GM23338 (cell line): ENCODE measurements around the gene USP1. TPM values are rescaled to one million over a fixed set of nuclear protein-coding genes. Genes with fewer than 3 reads are reported as not detected.

Experiments used
- ATAC-seq: fragments of 200-7000 bp; cut with Tn5 transposase; 3 replicates; pipeline ENCODE4 v1.9.1; 2020
- DNase-seq: peaks from one replicate; pipeline ENCODE4 v3.0.0-alpha.2; 2015; ENCODE audit warnings: low spot score
- H2AFZ ChIP-seq: fragments of 200-600 bp; sonication (generic); 2 replicates; pipeline ENCODE4 v1.8.0; 2016; ENCODE audit warnings: antibody characterized with exemption, mild to moderate bottlenecking, moderate library complexity
- H3F3A ChIP-seq: fragments of 200-600 bp; sonication (generic); replicated peaks from 2 replicates; pipeline ENCODE4 v1.8.0; 2017; ENCODE audit warnings: antibody characterized with exemption, mixed run types, low read depth
- H3K27ac ChIP-seq: fragments of 200-600 bp; sonication (generic); 2 replicates; pipeline ENCODE4 v1.6.1; 2016; ENCODE audit warnings: low read depth
- H3K27me3 ChIP-seq: fragments of 200-600 bp; sonication (generic); 2 replicates; pipeline ENCODE4 v1.8.0; 2016; ENCODE audit warnings: mild to moderate bottlenecking, mixed run types, moderate library complexity; ENCODE audit not compliant: insufficient read depth
- H3K36me3 ChIP-seq: fragments of 200-600 bp; sonication (generic); 2 replicates; pipeline ENCODE4 v1.8.0; 2016; ENCODE audit warnings: mild to moderate bottlenecking; ENCODE audit not compliant: insufficient read depth
- H3K4me1 ChIP-seq: fragments of 200-600 bp; sonication (generic); 2 replicates; pipeline ENCODE4 v1.8.0; 2016; ENCODE audit warnings: mild to moderate bottlenecking, moderate library complexity; ENCODE audit not compliant: insufficient read depth
- H3K4me2 ChIP-seq: fragments of 200-600 bp; sonication (generic); 2 replicates; pipeline ENCODE4 v1.7.1; 2017; ENCODE audit warnings: mixed run types
- H3K4me3 ChIP-seq: fragments of 200-600 bp; sonication (generic); 2 replicates; pipeline ENCODE4 v1.6.1; 2016; ENCODE audit warnings: mixed run types
- H3K79me2 ChIP-seq: fragments of 200-600 bp; sonication (generic); replicated peaks from 2 replicates; pipeline ENCODE4 v1.8.0; 2017; ENCODE audit warnings: mild to moderate bottlenecking; ENCODE audit not compliant: insufficient read depth
- H3K9me2 ChIP-seq: fragments of 200-600 bp; sonication (generic); 2 replicates; pipeline ENCODE4 v1.8.0; 2017; ENCODE audit not compliant: insufficient read depth
- H4K20me1 ChIP-seq: fragments of 200-600 bp; sonication (generic); replicated peaks from 2 replicates; pipeline ENCODE4 v1.8.0; 2017; ENCODE audit warnings: mild to moderate bottlenecking; ENCODE audit not compliant: insufficient read depth
- H3K27ac Mint-ChIP-seq: 2 replicates; pipeline ENCODE4 v1.8.0; 2020; ENCODE audit warnings: inconsistent platforms, mild to moderate bottlenecking, moderate library complexity, mixed read lengths
- H3K27me3 Mint-ChIP-seq: 3 replicates; pipeline ENCODE4 v1.8.0; 2022; ENCODE audit warnings: low read depth, mild to moderate bottlenecking, moderate library complexity, mixed read lengths, inconsistent platforms; ENCODE audit not compliant: insufficient read depth, poor library complexity
- H3K36me3 Mint-ChIP-seq: 3 replicates; pipeline ENCODE4 v1.8.0; 2021; ENCODE audit warnings: low read depth, mild to moderate bottlenecking, inconsistent platforms, moderate library complexity, mixed read lengths
- H3K4me1 Mint-ChIP-seq: 3 replicates; pipeline ENCODE4 v1.8.0; 2020; ENCODE audit warnings: mild to moderate bottlenecking, inconsistent platforms, mixed read lengths
- H3K4me3 Mint-ChIP-seq: 3 replicates; pipeline ENCODE4 v1.8.0; 2021; ENCODE audit warnings: moderate library complexity, mild to moderate bottlenecking, inconsistent platforms, mixed read lengths
- H3K9me3 Mint-ChIP-seq: 3 replicates; pipeline ENCODE4 v1.8.0; 2020; ENCODE audit warnings: moderate library complexity, mild to moderate bottlenecking, inconsistent platforms, mixed read lengths
- CREB1 ChIP-seq: fragments of 250-450 bp; sonication (Bioruptor Pico); IDR thresholded peaks from 2 replicates; pipeline ENCODE4 v1.5.0; 2020; ENCODE audit warnings: low read depth, mild to moderate bottlenecking, moderate library complexity
- CTCF ChIP-seq, 2 experiments: fragments of 200-600 bp in 1 of 2; sonication (generic) in 1 of 2; conservative IDR thresholded peaks; 2 replicates each; pipeline versions ENCODE4 v1.5.1 to v1.6.1; 2016 to 2017; ENCODE audit warnings: antibody characterized with exemption in 2 of 2, low read depth in 2 of 2, mild to moderate bottlenecking in 2 of 2, moderate library complexity in 1 of 2
- ETS1 ChIP-seq: IDR thresholded peaks from 2 replicates; pipeline ENCODE4 v1.6.1; 2016; ENCODE audit warnings: antibody characterized with exemption
- EZH2 ChIP-seq: fragments of 200-600 bp; sonication (generic); IDR thresholded peaks from one replicate; pipeline ENCODE4 v1.8.0; 2017; ENCODE audit warnings: antibody characterized with exemption, mild to moderate bottlenecking, low read depth; ENCODE audit not compliant: unreplicated experiment
- EZH2phosphoT487 ChIP-seq: fragments of 200-600 bp; sonication (generic); IDR thresholded peaks from one replicate; pipeline ENCODE4 v1.8.1; 2018; ENCODE audit warnings: antibody characterized with exemption; ENCODE audit not compliant: unreplicated experiment
- NANOG ChIP-seq: IDR thresholded peaks from 2 replicates; pipeline ENCODE4 v1.6.1; 2016; ENCODE audit warnings: antibody characterized with exemption, borderline replicate concordance
- POLR2AphosphoS5 ChIP-seq: IDR thresholded peaks from 2 replicates; pipeline ENCODE4 v1.6.1; 2016; ENCODE audit warnings: antibody characterized with exemption, low read depth
- STAT1 ChIP-seq: IDR thresholded peaks from one replicate; pipeline ENCODE4 v1.6.1; 2016; ENCODE audit warnings: antibody characterized with exemption; ENCODE audit not compliant: unreplicated experiment
- ZNF114 ChIP-seq: fragments of 250-450 bp; sonication (Bioruptor Pico); IDR thresholded peaks from 2 replicates; pipeline ENCODE4 v1.5.0; 2020; ENCODE audit warnings: mild to moderate bottlenecking, moderate library complexity
- ZNF331 ChIP-seq: fragments of 250-450 bp; sonication (Bioruptor Pico); IDR thresholded peaks from 2 replicates; pipeline ENCODE4 v1.5.0; 2020; ENCODE audit warnings: low read depth, mild to moderate bottlenecking, moderate library complexity
- long read RNA-seq: library from polyadenylated mRNA; unstranded; transcript quantifications from one replicate; pipeline ENCODE4 v2.0.0, GENCODE V29; 2020; ENCODE audit not compliant: unreplicated experiment
- polyA plus RNA-seq: library from polyadenylated mRNA; unstranded; fragments of >200 nt; fragmentation: Nextera tagmentation; extraction: Ambion mirVana; gene quantifications from 2 replicates; pipeline ENCODE4 v1.2.1, GENCODE V29; 2016
- total RNA-seq: library from RNA; depleted of rRNA; stranded (reverse); fragments of >200 nt; shearing (Covaris generic); gene quantifications from 2 replicates; pipeline ENCODE4 v1.2.3, GENCODE V29; 2014; rRNA removed
- TF ChIP-seq, protein P1 (sequence below): IDR thresholded peaks from one replicate; pipeline ENCODE4 v1.6.1; 2018; ENCODE audit warnings: antibody characterized with exemption; ENCODE audit not compliant: unreplicated experiment

USP1 gene, protein sequence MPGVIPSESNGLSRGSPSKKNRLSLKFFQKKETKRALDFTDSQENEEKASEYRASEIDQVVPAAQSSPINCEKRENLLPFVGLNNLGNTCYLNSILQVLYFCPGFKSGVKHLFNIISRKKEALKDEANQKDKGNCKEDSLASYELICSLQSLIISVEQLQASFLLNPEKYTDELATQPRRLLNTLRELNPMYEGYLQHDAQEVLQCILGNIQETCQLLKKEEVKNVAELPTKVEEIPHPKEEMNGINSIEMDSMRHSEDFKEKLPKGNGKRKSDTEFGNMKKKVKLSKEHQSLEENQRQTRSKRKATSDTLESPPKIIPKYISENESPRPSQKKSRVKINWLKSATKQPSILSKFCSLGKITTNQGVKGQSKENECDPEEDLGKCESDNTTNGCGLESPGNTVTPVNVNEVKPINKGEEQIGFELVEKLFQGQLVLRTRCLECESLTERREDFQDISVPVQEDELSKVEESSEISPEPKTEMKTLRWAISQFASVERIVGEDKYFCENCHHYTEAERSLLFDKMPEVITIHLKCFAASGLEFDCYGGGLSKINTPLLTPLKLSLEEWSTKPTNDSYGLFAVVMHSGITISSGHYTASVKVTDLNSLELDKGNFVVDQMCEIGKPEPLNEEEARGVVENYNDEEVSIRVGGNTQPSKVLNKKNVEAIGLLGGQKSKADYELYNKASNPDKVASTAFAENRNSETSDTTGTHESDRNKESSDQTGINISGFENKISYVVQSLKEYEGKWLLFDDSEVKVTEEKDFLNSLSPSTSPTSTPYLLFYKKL
- total RNA-seq (45.2 and 45.6 TPM in 2 replicates), polyA plus RNA-seq (53.3 and 74.6 TPM in 2 replicates)
- long read RNA-seq, partial matches to known transcripts, result 42 of 45 reads
- long read RNA-seq, other reads (novel, unspliced or antisense), result 2 of 45 reads

- H3K4me3 ChIP-seq, result peak within 1 kb of the TSS; percentile 87
- H2AFZ ChIP-seq, result peak within 1 kb of the TSS; percentile 80
- DNase-seq (peak; percentile 99), ATAC-seq (peak; percentile 88)
- Mint-ChIP-seq H3K27ac (peak within 1 kb of the TSS; percentile 99), H3K27me3 (peaks cover 17% of the 10 kb centered on the region), H3K9me3 (no peaks in the 10 kb centered on the region), H3K36me3 (peaks cover 16% of the 10 kb centered on the region; the same call in 2 of the 3 replicates), H3K4me1 (peaks cover 17% of the 10 kb centered on the region), H3K4me3 (peak within 1 kb of the TSS; percentile 89)
- peaks cover 6% of the 10 kb centered on the region; the same call in 1 of the 2 replicates for H3F3A ChIP-seq
- H3K27ac ChIP-seq, result peak within 1 kb of the TSS; percentile 99
- no peaks in the 10 kb centered on the region for H3K9me2 ChIP-seq
- TF ChIP-seq STAT1, result no peak
- peak; percentile 73 for TF ChIP-seq POLR2AphosphoS5
- no peak; the same call in 1 of the 2 replicates for TF ChIP-seq ETS1
- TF ChIP-seq EZH2, result no peak
- TF ChIP-seq NANOG, result peak; percentile 28; the same call in 1 of the 2 replicates
- TF ChIP-seq CREB1 (CRISPR knock-in tag), result peak; percentile 59; the same call in 1 of the 2 replicates
- peaks cover 28% of the 10 kb centered on the region for H4K20me1 ChIP-seq
- no peaks in the 10 kb centered on the region; the same call in 1 of the 2 replicates for H3K36me3 ChIP-seq
- no peaks in the 10 kb centered on the region for H3K27me3 ChIP-seq
- H3K4me2 ChIP-seq, result peak within 1 kb of the TSS; percentile 93
- peaks cover 45% of the 10 kb centered on the region for H3K79me2 ChIP-seq
- peaks cover 16% of the 10 kb centered on the region for H3K4me1 ChIP-seq
Measured at GRCh38 chr1:62436466-62437272, at the start of gene USP1. Gene USP1 (plus strand): TSS chr1:62437049. CDS start chr1:62439868, 2,819 bp downstream.

- H3F3A ChIP-seq, result 0 out of 2 replicates have a peak, but pooled peaks cover 4% of the 10 kb centered on the region
- Mint-ChIP-seq H3K27me3 (peaks cover 2% of the 10 kb centered on the region), H3K9me3 (no peaks in the 10 kb centered on the region), H3K4me3 (no peak overlapping the region), H3K4me1 (peaks cover 12% of the 10 kb centered on the region; the same call in 2 of the 3 replicates), H3K27ac (no peak overlapping the region), H3K36me3 (no peaks in the 10 kb centered on the region)
- peaks cover 3% of the 10 kb centered on the region; the same call in 1 of the 2 replicates for H3K4me1 ChIP-seq
- H3K79me2 ChIP-seq, result no peaks in the 10 kb centered on the region
- peaks cover 6% of the 10 kb centered on the region; the same call in 1 of the 2 replicates for H3K9me2 ChIP-seq
- H2AFZ ChIP-seq, result no peak overlapping the region; the same call in 1 of the 2 replicates
- no peaks in the 10 kb centered on the region for H4K20me1 ChIP-seq
- H3K27me3 ChIP-seq, result no peaks in the 10 kb centered on the region
- H3K4me3 ChIP-seq, result no peak overlapping the region
- DNase-seq (no peak), ATAC-seq (no peak)
- no peak overlapping the region for H3K4me2 ChIP-seq
- H3K36me3 ChIP-seq, result no peaks in the 10 kb centered on the region
- H3K27ac ChIP-seq, result no peak overlapping the region
- TF ChIP-seq ZNF331 (CRISPR knock-in tag) (no peak), NANOG (no peak), CREB1 (CRISPR knock-in tag) (no peak), EZH2phosphoT487 (no peak), EZH2 (no peak), ZNF114 (no peak), POLR2AphosphoS5 (no peak), STAT1 (no peak), CTCF (conservative IDR thresholded peaks at IDR 0.05; ENCODE audit: low read depth in 2 of 2) (no peak)
- TF ChIP-seq, protein P1, sequence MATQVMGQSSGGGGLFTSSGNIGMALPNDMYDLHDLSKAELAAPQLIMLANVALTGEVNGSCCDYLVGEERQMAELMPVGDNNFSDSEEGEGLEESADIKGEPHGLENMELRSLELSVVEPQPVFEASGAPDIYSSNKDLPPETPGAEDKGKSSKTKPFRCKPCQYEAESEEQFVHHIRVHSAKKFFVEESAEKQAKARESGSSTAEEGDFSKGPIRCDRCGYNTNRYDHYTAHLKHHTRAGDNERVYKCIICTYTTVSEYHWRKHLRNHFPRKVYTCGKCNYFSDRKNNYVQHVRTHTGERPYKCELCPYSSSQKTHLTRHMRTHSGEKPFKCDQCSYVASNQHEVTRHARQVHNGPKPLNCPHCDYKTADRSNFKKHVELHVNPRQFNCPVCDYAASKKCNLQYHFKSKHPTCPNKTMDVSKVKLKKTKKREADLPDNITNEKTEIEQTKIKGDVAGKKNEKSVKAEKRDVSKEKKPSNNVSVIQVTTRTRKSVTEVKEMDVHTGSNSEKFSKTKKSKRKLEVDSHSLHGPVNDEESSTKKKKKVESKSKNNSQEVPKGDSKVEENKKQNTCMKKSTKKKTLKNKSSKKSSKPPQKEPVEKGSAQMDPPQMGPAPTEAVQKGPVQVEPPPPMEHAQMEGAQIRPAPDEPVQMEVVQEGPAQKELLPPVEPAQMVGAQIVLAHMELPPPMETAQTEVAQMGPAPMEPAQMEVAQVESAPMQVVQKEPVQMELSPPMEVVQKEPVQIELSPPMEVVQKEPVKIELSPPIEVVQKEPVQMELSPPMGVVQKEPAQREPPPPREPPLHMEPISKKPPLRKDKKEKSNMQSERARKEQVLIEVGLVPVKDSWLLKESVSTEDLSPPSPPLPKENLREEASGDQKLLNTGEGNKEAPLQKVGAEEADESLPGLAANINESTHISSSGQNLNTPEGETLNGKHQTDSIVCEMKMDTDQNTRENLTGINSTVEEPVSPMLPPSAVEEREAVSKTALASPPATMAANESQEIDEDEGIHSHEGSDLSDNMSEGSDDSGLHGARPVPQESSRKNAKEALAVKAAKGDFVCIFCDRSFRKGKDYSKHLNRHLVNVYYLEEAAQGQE, result no peak
Measured at GRCh38 chr1:62389531-62389930, 47.3 kb upstream of the USP1 start.
